Left ventricle myocardium inferior (tissue), 1 donor: ENCODE data around the gene SPATA9. TPM values are rescaled to one million over a fixed set of nuclear protein-coding genes. Genes with fewer than 3 reads are reported as not detected.

ENCODE experiments used
- DNase-seq: peaks from one replicate; pipeline ENCODE4 v3.0.0-alpha.2; 2020
- H3K27ac ChIP-seq: fragments of 200-600 bp; replicated peaks from 2 replicates; pipeline ENCODE4 v1.8.0; 2021
- H3K27me3 ChIP-seq: fragments of 200-600 bp; 2 replicates; pipeline ENCODE4 v1.8.0; 2021; ENCODE audit warnings: low read depth
- H3K36me3 ChIP-seq: fragments of 200-600 bp; 2 replicates; pipeline ENCODE4 v1.8.0; 2021
- H3K4me1 ChIP-seq: fragments of 200-600 bp; 2 replicates; pipeline ENCODE4 v1.8.0; 2021
- H3K4me3 ChIP-seq: fragments of 200-600 bp; 2 replicates; pipeline ENCODE4 v1.8.0; 2021; ENCODE audit warnings: mild to moderate bottlenecking, moderate library complexity
- H3K9me3 ChIP-seq: fragments of 200-600 bp; replicated peaks from 2 replicates; pipeline ENCODE4 v1.8.0; 2021
- CTCF ChIP-seq: fragments of 200-600 bp; IDR thresholded peaks from 2 replicates; pipeline ENCODE4 v1.8.0; 2021; ENCODE audit warnings: antibody characterized with exemption, mild to moderate bottlenecking, borderline replicate concordance
- intact Hi-C: fragments of 100-400 bp; cut with micrococcal nuclease; formaldehyde crosslinking; loops from one replicate; pipeline ENCODE4 v1.11.0; 2022
- total RNA-seq: library from RNA; stranded (reverse); fragmentation: NEBNext Ultra II Directional; extraction: Animal tissue kit (Norgen Biotek cat#: 25700); gene quantifications from one replicate; pipeline ENCODE4 v1.2.1, GENCODE V29; 2021
- donor health status: DM: no; HTN: yes; CAD: no; lungs with severe emphysema.

The SPATA9 gene
- total RNA-seq, 1 donor from 2014 or later: not detected

DNA sequence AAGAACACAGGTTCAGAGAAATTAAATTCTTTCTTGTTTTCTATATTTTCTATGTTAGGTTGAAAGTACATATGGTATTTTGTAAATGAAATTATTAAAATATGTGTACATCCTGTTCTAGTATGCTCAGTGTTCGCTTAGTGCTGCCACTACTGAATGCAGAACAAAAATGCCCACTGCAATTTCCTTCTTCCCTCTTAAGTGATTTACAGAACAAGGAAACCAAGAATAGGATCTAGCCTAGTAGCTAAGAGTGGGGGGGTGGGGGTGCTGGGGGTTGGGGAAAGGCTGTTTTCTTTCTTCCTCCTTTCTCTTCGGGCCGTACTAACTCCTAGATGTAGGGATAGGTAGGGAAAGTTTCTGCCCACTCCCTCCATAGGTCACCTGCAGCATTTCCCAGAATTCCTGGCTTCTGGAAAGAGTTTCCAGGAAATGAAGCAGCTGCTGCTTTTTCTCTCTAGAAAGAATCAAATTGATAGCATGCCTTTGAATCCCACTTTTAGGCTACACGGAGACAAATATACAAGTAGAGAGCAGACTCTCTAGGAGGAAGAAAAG, 15.7 kb downstream of the SPATA9 start:
- Histone ChIP-seq H3K4me3 (no peak overlapping the region), H3K27ac (no peak overlapping the region), H3K4me1 (peaks cover 31% of the 10 kb centered on the region), H3K27me3 (no peaks in the 10 kb centered on the region), H3K36me3 (no peaks in the 10 kb centered on the region), H3K9me3 (no peaks in the 10 kb centered on the region)
- TF ChIP-seq CTCF: no peak
- intact Hi-C loops: loop anchor here (10.0 kb wide), 2 partner anchors 68 to 108 kb away; partner anchors contain the start of gene RHOBTB3
- no peak for DNase-seq

DNA sequence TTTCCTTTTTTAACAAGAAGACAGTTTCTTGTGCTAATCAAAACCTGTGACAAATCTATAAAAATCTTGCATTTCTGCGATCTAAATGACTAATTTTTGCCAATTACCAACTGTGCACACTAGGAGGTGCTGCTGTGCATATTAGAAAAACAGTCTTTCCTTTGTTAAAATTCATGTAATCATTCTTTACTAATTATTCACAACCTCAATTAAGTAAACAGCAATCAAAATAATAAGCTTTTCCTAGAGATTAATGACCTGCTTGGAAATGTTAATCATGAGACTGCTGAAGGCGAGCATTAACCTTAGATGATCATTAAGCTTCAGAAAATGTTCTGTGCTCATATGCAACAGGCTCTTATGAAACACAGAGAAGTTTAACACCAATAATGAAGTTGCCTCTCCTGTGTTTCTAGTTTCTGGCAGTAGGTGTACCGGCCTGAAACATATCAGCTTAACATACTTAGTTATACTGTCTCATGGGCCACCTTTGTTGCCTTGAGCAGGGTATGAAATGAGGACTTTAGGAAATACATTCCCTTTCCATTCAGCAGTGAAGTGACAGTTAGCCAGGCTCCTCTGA, 18.5 kb downstream of the SPATA9 start:
- Histone ChIP-seq H3K4me1 (peaks cover 16% of the 10 kb centered on the region), H3K9me3 (no peaks in the 10 kb centered on the region), H3K4me3 (no peak overlapping the region)

DNA sequence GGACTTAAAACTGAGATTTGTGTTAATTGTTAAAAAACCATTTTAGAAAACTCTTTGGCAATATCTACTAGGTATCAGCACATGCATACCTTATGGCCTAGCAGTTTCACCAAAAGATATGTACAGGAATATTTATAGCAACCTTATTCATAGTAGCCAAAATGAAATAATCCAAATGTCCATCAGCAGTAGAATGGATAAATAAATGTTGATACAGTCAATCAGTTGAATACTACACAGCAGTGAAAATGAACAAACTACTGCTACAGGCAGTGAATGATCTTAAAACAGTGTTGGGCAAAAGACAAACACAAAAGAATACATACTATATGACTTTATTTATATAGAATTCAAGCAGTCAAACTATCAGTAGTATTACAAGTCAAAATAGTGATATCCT, 19.8 kb downstream of the SPATA9 start:
- Histone ChIP-seq H3K4me1 (peaks cover 9% of the 10 kb centered on the region), H3K4me3 (no peak overlapping the region), H3K27me3 (no peaks in the 10 kb centered on the region), H3K27ac (no peak overlapping the region), H3K36me3 (no peaks in the 10 kb centered on the region), H3K9me3 (no peaks in the 10 kb centered on the region)
- no peak for TF ChIP-seq CTCF
- no peak for DNase-seq
- intact Hi-C loops: loop anchor here (5.0 to 10.0 kb wide), 3 partner anchors 72 to 184 kb away; partner anchors contain the start of gene RHOBTB3

More for the DNA sequence above, 18.5 kb downstream of the SPATA9 start:
- H3K36me3 ChIP-seq: no peaks in the 10 kb centered on the region
- H3K27me3 ChIP-seq: no peaks in the 10 kb centered on the region
- peak overlapping the region; percentile 20 for H3K27ac ChIP-seq
- intact Hi-C loops: loop anchor here (5.0 to 10.0 kb wide), 3 partner anchors 71 to 183 kb away; partner anchors contain the start of gene RHOBTB3
- peak; percentile 85 for TF ChIP-seq CTCF
- DNase-seq: no peak

- H3K27ac ChIP-seq: no peak overlapping the region
- intact Hi-C loops: loop anchor here (5.0 to 10.0 kb wide), 3 partner anchors 75 to 187 kb away; partner anchors contain the start of gene RHOBTB3
- DNase-seq: no peak
- no peaks in the 10 kb centered on the region for H3K9me3 ChIP-seq
- H3K4me3 ChIP-seq: no peak overlapping the region
- no peak for TF ChIP-seq CTCF
- H3K36me3 ChIP-seq: no peaks in the 10 kb centered on the region
- peaks cover 19% of the 10 kb centered on the region for H3K4me1 ChIP-seq
- H3K27me3 ChIP-seq: no peaks in the 10 kb centered on the region
Observed at GRCh38 chr5:95660060-95660459, 22.7 kb downstream of the SPATA9 start.

DNA sequence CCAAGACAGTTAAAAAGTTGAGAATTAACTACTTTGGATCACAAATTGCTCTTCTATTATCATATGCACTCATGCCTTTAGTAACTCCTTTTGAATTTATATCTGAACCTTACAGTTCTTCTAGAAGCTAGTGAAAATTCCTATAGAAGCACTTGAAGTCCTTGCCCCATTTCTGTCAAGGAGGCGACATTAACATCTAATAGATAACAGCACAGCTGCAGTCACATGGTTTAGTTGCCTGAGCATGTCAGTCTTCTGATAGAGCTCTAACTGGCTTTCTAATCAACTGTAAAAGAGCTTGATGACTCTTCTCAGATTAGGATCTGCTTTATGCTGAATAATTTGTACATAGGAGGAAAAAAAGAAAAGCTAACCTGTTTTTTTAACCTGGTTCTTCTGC, 27.2 kb downstream of the SPATA9 start:
- DNase-seq: no peak

More for the DNA sequence above, 27.2 kb downstream of the SPATA9 start:
- intact Hi-C loops: no loop called here
- H3K4me3 ChIP-seq: no peak overlapping the region
- no peak for TF ChIP-seq CTCF
- no peaks in the 10 kb centered on the region for H3K9me3 ChIP-seq
- H3K36me3 ChIP-seq: no peaks in the 10 kb centered on the region
- peaks cover 11% of the 10 kb centered on the region for H3K4me1 ChIP-seq
- no peak overlapping the region for H3K27ac ChIP-seq
- H3K27me3 ChIP-seq: no peaks in the 10 kb centered on the region
